Coronary artery (tissue), 2 donors: ENCODE measurements around the gene CLEC16A.

Experiments used
- DNase-seq: peaks from one replicate; pipeline ENCODE4 v3.0.0-alpha.2; 2017; ENCODE audit warnings: low spot score
- H3K27ac ChIP-seq, 2 donors: fragments of 200-600 bp; sonication (generic); one replicate each; pipeline ENCODE4 v1.5.1; 2016 to 2019
- H3K4me3 ChIP-seq: fragments of 200-600 bp; sonication (generic); 2 replicates; pipeline ENCODE4 v1.5.1; 2016; ENCODE audit warnings: mild to moderate bottlenecking, moderate library complexity
- TF ChIP-seq, protein P1 (sequence below): fragments of 200-600 bp; sonication (generic); IDR thresholded peaks from one replicate; pipeline ENCODE4 v1.5.1; 2019; ENCODE audit warnings: antibody characterized with exemption

CLEC16A gene

GRCh38 chr16:11191665-11192064 lies 247.3 kb downstream of the CLEC16A start:
- Histone ChIP-seq H3K4me3 (no peak overlapping the region), H3K27ac (no peak overlapping the region)
- no peak for DNase-seq
- TF ChIP-seq, protein P1, sequence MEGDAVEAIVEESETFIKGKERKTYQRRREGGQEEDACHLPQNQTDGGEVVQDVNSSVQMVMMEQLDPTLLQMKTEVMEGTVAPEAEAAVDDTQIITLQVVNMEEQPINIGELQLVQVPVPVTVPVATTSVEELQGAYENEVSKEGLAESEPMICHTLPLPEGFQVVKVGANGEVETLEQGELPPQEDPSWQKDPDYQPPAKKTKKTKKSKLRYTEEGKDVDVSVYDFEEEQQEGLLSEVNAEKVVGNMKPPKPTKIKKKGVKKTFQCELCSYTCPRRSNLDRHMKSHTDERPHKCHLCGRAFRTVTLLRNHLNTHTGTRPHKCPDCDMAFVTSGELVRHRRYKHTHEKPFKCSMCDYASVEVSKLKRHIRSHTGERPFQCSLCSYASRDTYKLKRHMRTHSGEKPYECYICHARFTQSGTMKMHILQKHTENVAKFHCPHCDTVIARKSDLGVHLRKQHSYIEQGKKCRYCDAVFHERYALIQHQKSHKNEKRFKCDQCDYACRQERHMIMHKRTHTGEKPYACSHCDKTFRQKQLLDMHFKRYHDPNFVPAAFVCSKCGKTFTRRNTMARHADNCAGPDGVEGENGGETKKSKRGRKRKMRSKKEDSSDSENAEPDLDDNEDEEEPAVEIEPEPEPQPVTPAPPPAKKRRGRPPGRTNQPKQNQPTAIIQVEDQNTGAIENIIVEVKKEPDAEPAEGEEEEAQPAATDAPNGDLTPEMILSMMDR: no peak

DNA sequence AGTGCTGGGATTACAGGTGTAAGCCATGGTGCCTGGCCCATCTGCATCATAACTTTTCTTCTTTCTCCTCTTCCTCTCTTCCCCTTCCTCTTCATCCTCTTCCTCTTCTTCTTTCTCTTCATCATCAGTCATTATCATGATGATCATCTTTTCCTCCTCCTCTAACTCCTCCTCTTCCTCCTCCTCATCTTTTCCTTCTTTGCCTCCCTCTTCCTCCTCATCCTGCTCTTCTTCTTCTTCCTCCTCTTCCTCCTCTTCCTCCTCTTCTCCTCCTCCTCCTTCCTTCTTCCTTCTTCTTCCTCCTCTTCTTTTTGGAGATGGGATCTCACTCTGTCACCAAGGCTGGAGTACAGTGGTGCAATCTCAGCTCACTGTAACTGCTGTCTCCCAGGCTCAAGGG lies 249.1 kb downstream of the CLEC16A start:
- H3K27ac ChIP-seq: no peak overlapping the region
- no peak overlapping the region for H3K4me3 ChIP-seq
- DNase-seq: no peak
- TF ChIP-seq, protein P1: no peak

GRCh38 chr16:11194913-11195312 lies 250.5 kb downstream of the CLEC16A start:
- TF ChIP-seq, protein P1: no peak
- no peak overlapping the region for H3K4me3 ChIP-seq
- no peak for DNase-seq
- H3K27ac ChIP-seq: no peak overlapping the region

DNA sequence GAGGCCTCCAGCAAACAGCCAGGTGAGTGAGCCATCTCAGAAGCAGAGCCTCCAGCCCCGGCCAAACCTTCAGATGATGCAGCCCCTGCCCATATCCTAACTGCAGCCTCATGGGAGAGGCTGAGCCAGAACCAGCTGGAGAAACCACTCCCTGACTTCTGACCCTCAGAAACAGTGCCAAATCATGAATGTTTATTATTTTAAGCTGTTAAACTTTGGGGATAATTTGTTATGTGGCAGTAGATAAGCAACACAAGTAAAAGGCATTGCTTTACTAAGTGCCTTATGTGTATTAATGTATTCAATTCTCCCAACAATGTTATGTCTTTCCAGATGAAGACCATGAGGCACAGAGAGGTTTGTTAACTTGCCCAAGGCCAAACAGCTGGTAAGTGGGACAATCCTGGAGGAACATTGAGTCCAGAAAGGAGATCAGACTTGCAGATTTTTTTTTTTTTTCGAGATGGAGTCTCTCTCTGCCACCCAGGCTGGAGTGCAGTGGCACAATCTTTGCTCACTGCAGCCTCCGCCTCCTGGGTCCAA lies 252.0 kb downstream of the CLEC16A start:
- no peak overlapping the region for H3K4me3 ChIP-seq

DNA sequence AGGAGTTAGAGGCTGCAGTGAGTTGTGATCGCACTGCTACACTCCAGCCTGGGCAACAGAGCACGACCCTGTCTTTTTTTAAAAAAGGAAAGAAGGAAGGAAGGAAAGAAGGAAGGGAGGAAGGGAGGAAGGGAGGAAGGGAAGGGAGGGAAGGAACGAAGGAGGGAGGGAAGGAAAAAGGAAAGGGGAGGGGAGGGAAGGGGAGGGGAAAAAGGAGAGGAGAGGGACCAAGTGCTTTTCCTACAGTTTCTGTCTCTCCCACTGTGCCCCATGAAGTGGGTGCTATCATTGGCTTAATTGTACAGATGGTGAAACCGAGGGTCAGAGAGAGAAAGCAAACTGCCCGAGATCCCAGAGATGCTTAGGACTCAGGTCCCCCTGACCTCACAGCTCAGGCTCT lies 254.0 kb downstream of the CLEC16A start:
- DNase-seq: no peak
- TF ChIP-seq, protein P1: no peak
- no peak overlapping the region for H3K27ac ChIP-seq
- H3K4me3 ChIP-seq: no peak overlapping the region

More for the DNA sequence above, 252.0 kb downstream of the CLEC16A start:
- no peak overlapping the region for H3K27ac ChIP-seq
- DNase-seq: no peak
- TF ChIP-seq, protein P1: no peak

DNA sequence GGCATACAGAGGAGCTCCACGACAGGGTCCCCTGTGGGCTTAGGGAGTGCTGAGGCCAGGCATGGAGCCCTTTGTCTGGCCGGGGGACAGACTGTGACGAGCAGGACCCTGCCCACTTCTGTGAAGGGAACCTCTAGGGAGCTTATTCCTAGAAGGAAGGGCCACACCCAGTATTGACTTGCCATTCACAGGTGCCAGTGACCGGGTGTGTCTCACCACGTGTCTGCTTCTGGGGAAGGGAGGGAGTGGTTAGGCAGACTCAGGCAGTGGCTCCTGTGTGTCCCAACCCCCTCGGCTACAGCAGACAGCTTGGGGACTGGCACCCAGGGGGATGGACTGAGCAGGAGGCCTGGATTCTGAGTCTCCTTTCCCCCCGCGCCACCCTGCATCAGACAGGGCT lies 254.5 kb downstream of the CLEC16A start:
- DNase-seq: no peak
- H3K27ac ChIP-seq: no peak overlapping the region

DNA sequence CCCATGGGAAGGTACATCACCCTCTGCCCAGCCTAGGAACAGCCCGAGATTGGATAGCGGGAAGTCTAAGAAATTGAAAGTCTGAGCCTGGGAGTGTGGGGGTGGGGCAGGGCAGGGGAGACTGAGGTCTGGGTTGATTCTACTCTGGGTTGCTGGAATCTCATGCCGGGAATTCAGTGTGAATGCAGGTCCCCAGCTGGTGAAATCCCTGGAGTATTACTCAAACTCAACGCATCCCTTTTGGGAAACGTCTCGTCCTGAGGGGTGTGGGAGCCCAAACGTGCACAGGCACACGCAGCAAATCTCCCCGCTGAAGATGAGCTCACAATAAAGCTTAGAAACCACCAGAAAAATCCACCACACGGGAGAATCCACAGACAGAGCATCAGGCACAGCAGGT lies 256.2 kb downstream of the CLEC16A start:
- H3K4me3 ChIP-seq: no peak overlapping the region
- no peak overlapping the region for H3K27ac ChIP-seq
- DNase-seq: no peak
- TF ChIP-seq, protein P1: no peak

More for the DNA sequence above, 254.5 kb downstream of the CLEC16A start:
- H3K4me3 ChIP-seq: no peak overlapping the region
- TF ChIP-seq, protein P1: no peak
